AG09309 (cell line): Measurements from ENCODE around the gene ELF3.
"Not testable (repeated sequence)": the region's sequence is repeated elsewhere in the genome, so short reads cannot be mapped to it uniquely, and the experiment has no call there.

ENCODE experiments used
- DNase-seq: peaks from one replicate; pipeline ENCODE4 v3.0.0-alpha.2; 2010; ENCODE audit warnings: low read depth
- H3K4me3 ChIP-seq: 2 replicates; pipeline ENCODE4 v1.5.1; 2011; ENCODE audit warnings: mild to moderate bottlenecking, low read depth, low read length, moderate library complexity; ENCODE audit not compliant: control insufficient read depth
- CTCF ChIP-seq: IDR thresholded peaks from 2 replicates; pipeline ENCODE4 v1.5.1; 2011; ENCODE audit warnings: mild to moderate bottlenecking, low read depth, low read length, inconsistent platforms; ENCODE audit not compliant: insufficient read depth, control insufficient read depth; ENCODE audit errors: missing control alignments

ELF3 gene

GRCh38 chr1:202058001-202058908 is 47.9 kb downstream of the ELF3 start:
- no peak for DNase-seq
- no peak overlapping the region for H3K4me3 ChIP-seq
- TF ChIP-seq CTCF: no peak

- DNase-seq: no peak
- TF ChIP-seq CTCF: no peak
- no peak overlapping the region for H3K4me3 ChIP-seq
Measured at GRCh38 chr1:202061055-202061454, 50.7 kb downstream of the ELF3 start.

- not testable (repeated sequence) for DNase-seq, H3K4me3 ChIP-seq
Measured at GRCh38 chr1:202061787-202062186, 51.4 kb downstream of the ELF3 start.

GRCh38 chr1:202062636-202063035 is 52.2 kb downstream of the ELF3 start:
- not testable (repeated sequence) for H3K4me3 ChIP-seq, DNase-seq

- H3K4me3 ChIP-seq: no peak overlapping the region
- DNase-seq: no peak
- no peak for TF ChIP-seq CTCF
Measured at GRCh38 chr1:202063093-202063492, 52.7 kb downstream of the ELF3 start.

- DNase-seq: not testable (repeated sequence)
Measured at GRCh38 chr1:202064889-202065312, 54.5 kb downstream of the ELF3 start.

More at GRCh38 chr1:202064889-202065312, 54.5 kb downstream of the ELF3 start:
- not testable (repeated sequence) for H3K4me3 ChIP-seq
